Calu3 (cell line): Measurements from ENCODE around the gene SF3B2. TPM values are rescaled to one million over a fixed set of nuclear protein-coding genes. Genes with fewer than 3 reads are reported as not detected.

ENCODE experiments used
- BruUV-seq: library from RNA; stranded (reverse); fragments of 400-500 nt; replicated peaks from 2 replicates; lab custom pipeline; 2021; lab: Mats Ljungman, UMichigan
- CTCF ChIA-PET: fragments of 300-600 bp; sonication (Branson Sonifier 250); formaldehyde crosslinking; loops from one replicate; lab custom pipeline; 2022; ENCODE audit warnings: antibody characterized with exemption; lab: Charles Lee
- DNase-seq: peaks from one replicate; pipeline ENCODE4 v3.0.0; 2022
- H3K27ac Mint-ChIP-seq: one replicate; pipeline ENCODE4 v1.8.0; 2022; ENCODE audit warnings: mixed read lengths; ENCODE audit not compliant: unreplicated experiment
- H3K27me3 Mint-ChIP-seq: one replicate; pipeline ENCODE4 v1.8.0; 2022; ENCODE audit warnings: mixed read lengths; ENCODE audit not compliant: unreplicated experiment
- H3K36me3 Mint-ChIP-seq: one replicate; pipeline ENCODE4 v1.8.0; 2022; ENCODE audit warnings: mild to moderate bottlenecking, moderate library complexity, mixed read lengths; ENCODE audit not compliant: insufficient read depth, unreplicated experiment
- H3K4me1 Mint-ChIP-seq: one replicate; pipeline ENCODE4 v1.8.0; 2022; ENCODE audit warnings: mild to moderate bottlenecking, low read depth, mixed read lengths; ENCODE audit not compliant: unreplicated experiment
- H3K4me3 Mint-ChIP-seq: one replicate; pipeline ENCODE4 v1.8.0; 2022; ENCODE audit warnings: mild to moderate bottlenecking, low read depth, moderate library complexity, mixed read lengths; ENCODE audit not compliant: unreplicated experiment
- H3K9me3 Mint-ChIP-seq: one replicate; pipeline ENCODE4 v1.8.0; 2022; ENCODE audit warnings: low read depth, mixed read lengths; ENCODE audit not compliant: unreplicated experiment
- intact Hi-C: fragments of 100-400 bp; cut with micrococcal nuclease; formaldehyde crosslinking; loops from one replicate; pipeline ENCODE4 v1.10.0; 2022; ENCODE audit not compliant: unreplicated experiment
- total RNA-seq: library from RNA; stranded (reverse); gene quantifications from 2 replicates; pipeline ENCODE4 v1.2.3, GENCODE V29; 2022
- TF ChIP-seq, protein P1 (sequence below): fragments of 200-600 bp; IDR thresholded peaks from one replicate; pipeline ENCODE4 v1.8.0; 2022; ENCODE audit warnings: antibody characterized with exemption; ENCODE audit not compliant: unreplicated experiment

The SF3B2 gene
- total RNA-seq, 1 experiment from 2014 or later: 173 TPM

DNA sequence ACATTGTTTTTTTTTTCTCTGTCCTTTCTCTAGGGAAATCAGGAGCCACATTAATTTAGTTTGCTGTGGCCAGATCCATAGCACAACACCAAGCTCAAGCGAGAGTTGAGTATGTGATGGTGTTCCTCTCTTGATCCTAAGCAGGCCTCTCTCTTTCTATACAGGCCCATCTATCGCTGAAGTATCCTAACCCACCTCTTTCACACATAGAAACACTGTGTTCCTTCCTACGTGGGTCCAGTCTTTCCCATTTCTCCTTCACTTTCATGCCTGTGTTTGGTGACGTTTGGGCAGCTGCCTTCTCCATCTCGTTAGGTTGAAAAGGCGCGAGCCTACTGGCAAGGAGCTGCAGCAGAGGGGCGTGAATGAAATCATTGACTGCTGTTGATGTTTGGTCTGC is 20.4 kb downstream of the SF3B2 start:
- Mint-ChIP-seq H3K9me3 (no peaks in the 10 kb centered on the region), H3K4me1 (peaks cover 33% of the 10 kb centered on the region), H3K27ac (no peak overlapping the region), H3K4me3 (no peak overlapping the region), H3K36me3 (peaks cover 38% of the 10 kb centered on the region), H3K27me3 (no peaks in the 10 kb centered on the region)
- CTCF ChIA-PET: no interaction called here
- TF ChIP-seq, protein P1, sequence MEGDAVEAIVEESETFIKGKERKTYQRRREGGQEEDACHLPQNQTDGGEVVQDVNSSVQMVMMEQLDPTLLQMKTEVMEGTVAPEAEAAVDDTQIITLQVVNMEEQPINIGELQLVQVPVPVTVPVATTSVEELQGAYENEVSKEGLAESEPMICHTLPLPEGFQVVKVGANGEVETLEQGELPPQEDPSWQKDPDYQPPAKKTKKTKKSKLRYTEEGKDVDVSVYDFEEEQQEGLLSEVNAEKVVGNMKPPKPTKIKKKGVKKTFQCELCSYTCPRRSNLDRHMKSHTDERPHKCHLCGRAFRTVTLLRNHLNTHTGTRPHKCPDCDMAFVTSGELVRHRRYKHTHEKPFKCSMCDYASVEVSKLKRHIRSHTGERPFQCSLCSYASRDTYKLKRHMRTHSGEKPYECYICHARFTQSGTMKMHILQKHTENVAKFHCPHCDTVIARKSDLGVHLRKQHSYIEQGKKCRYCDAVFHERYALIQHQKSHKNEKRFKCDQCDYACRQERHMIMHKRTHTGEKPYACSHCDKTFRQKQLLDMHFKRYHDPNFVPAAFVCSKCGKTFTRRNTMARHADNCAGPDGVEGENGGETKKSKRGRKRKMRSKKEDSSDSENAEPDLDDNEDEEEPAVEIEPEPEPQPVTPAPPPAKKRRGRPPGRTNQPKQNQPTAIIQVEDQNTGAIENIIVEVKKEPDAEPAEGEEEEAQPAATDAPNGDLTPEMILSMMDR: no peak
- DNase-seq: no peak
- BruUV-seq: no TSS peak
- intact Hi-C loops: no loop called here

DNA sequence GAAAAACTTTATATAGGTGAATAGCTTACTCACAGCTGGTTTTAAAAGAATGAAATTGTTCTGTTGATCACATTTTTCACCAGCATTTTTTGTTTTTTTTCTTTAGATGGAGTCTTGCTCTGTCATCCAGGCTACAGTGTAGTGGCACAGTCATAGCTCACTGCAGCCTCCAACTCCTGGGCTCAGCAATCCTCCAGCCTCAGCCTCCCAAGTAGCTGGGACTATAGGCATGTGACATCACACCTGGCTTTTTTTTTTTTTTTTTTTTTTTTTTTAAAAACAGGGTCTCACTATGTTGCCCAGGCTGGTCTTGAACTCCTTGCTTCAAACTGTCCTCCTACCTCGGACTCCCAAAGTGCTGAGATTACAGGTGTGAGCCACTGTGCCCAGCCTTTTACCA is 21.5 kb downstream of the SF3B2 start:
- TF ChIP-seq, protein P1: no peak
- Mint-ChIP-seq H3K27ac (no peak overlapping the region), H3K27me3 (no peaks in the 10 kb centered on the region), H3K36me3 (peaks cover 29% of the 10 kb centered on the region), H3K4me3 (no peak overlapping the region), H3K4me1 (peaks cover 24% of the 10 kb centered on the region), H3K9me3 (no peaks in the 10 kb centered on the region)
- DNase-seq: no peak
- BruUV-seq: no TSS peak
- intact Hi-C loops: no loop called here
- CTCF ChIA-PET: interaction anchor here (0.6 kb wide), 1 partner anchor 14 kb away, joined by 6 read pairs; no protein-coding TSS in a partner anchor

DNA sequence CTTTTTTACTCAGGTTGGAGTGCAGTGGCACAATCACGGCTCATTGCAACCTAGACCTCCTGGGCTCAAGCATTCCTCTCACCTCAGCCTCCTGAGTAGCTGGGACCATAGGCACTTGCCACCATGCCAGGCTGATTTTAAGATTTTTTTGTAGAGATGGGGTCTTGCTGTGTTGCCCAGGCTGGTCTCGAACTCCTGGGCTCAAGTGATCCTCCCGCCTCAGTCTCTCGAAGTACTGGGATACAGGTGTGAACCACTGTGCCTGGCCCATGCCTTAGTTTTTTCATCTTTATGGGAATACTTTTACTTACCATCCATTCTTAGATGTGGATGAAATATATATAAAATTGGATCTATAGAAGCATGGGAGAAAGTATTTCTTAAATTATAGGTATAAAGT is 23.1 kb downstream of the SF3B2 start:
- H3K36me3 Mint-ChIP-seq: peaks cover 18% of the 10 kb centered on the region
- H3K9me3 Mint-ChIP-seq: no peaks in the 10 kb centered on the region
- no TSS peak for BruUV-seq
- H3K4me1 Mint-ChIP-seq: peaks cover 25% of the 10 kb centered on the region
- no peaks in the 10 kb centered on the region for H3K27me3 Mint-ChIP-seq
- DNase-seq: no peak
- H3K27ac Mint-ChIP-seq: no peak overlapping the region
- no peak overlapping the region for H3K4me3 Mint-ChIP-seq
- CTCF ChIA-PET: interaction anchor here (0.6 to 0.9 kb wide), 3 partner anchors 30 to 185 kb away, joined by 3 to 8 read pairs (median 4); partner anchors contain the start of gene CCDC85B
- TF ChIP-seq, protein P1: no peak
- intact Hi-C loops: no loop called here

DNA sequence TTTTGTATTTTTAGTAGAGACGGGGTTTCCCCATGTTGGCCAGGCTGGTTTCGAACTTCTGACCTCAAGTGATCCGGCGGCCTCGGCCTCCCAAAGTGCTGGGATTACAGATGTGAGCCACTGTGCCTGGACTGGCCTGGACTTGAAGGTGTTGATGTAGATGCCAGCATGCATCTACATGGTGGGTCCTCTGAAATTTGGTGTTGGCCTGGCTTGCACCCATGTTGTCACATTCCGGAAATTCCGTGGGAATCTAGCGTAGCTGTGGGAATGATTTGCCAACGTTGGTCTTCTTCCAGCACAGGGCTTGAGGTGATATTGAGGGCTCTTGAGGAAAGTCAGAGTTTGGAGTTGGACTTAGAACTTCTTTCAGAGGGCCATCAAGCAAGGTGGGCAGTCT is 24.4 kb downstream of the SF3B2 start:
- H3K4me1 Mint-ChIP-seq: peaks cover 29% of the 10 kb centered on the region
- DNase-seq: no peak
- CTCF ChIA-PET: interaction anchor here (0.5 to 0.7 kb wide), 2 partner anchors 42 to 138 kb away, joined by 3 to 4 read pairs; no protein-coding TSS in a partner anchor
- peaks cover 7% of the 10 kb centered on the region for H3K36me3 Mint-ChIP-seq
- H3K9me3 Mint-ChIP-seq: no peaks in the 10 kb centered on the region
- TF ChIP-seq, protein P1: no peak
- intact Hi-C loops: no loop called here
- H3K27me3 Mint-ChIP-seq: no peaks in the 10 kb centered on the region
- no peak overlapping the region for H3K27ac Mint-ChIP-seq
- H3K4me3 Mint-ChIP-seq: no peak overlapping the region
- BruUV-seq: no TSS peak
